K562 (cell line): ENCODE data around the gene RPTOR. TPM values are rescaled to one million over a fixed set of nuclear protein-coding genes. Genes with fewer than 3 reads are reported as not detected.
A peak's percentile ranks its signal among the peaks of the same experiment; 100 is the strongest.

ENCODE experiments used
- ATAC-seq: fragments of 200-7000 bp; cut with Tn5 transposase; 3 replicates; pipeline ENCODE4 v1.9.1; 2020; ENCODE audit warnings: moderate library complexity
- BruUV-seq: library from RNA; stranded (reverse); fragments of 400-500 nt; replicated peaks from 2 replicates; lab custom pipeline; 2021; lab: Mats Ljungman, UMichigan
- CTCF ChIA-PET: fragments of 300-600 bp; formaldehyde crosslinking; extraction: SDS; loops from one replicate; lab custom pipeline; 2021; ENCODE audit warnings: low intra/inter-chr PET ratio; lab: Yijun Ruan, JAX
- POLR2A ChIA-PET: fragments of 300-600, 350-650 bp; sonication (Branson Sonifier 250); formaldehyde crosslinking; extraction: SDS; loops from one replicate; lab custom pipeline; 2021; ENCODE audit warnings: antibody characterized with exemption, inconsistent platforms; lab: Yijun Ruan, JAX
- DNase-seq, 4 experiments: peaks; one replicate each; pipeline versions ENCODE4 v3.0.0 to v3.0.0-alpha.2; 2011 to 2018; ENCODE audit warnings: low spot score in 3 of 4, mixed read lengths in 3 of 4; ENCODE audit errors: extremely low read depth in 1 of 4
- FAIRE-seq: peaks from 2 replicates; lab custom pipeline; 2011; peaks lifted over from hg19 to GRCh38; lab: Jason Lieb, UNC
- H2AFZ ChIP-seq: 2 replicates; pipeline ENCODE4 v1.6.0; 2011; ENCODE audit warnings: low read depth, low read length, control low read depth, inconsistent platforms
- H3K27ac ChIP-seq: fragments of 200-600 bp; 3 replicates; pipeline ENCODE4 v1.8.0; 2011; ENCODE audit warnings: low read depth, mild to moderate bottlenecking, control low read depth, inconsistent platforms, low read length, moderate library complexity, mixed read lengths; ENCODE audit errors: extremely low read depth
- H3K27me3 ChIP-seq, 2 experiments: fragments of 300-600 bp in 1 of 2; 2 replicates in 1 of 2; 3 replicates in 1 of 2; pipeline versions ENCODE4 v1.6.0 to v1.8.0; 2011; ENCODE audit warnings: inconsistent platforms in 2 of 2, low read length in 2 of 2, mild to moderate bottlenecking in 1 of 2, mixed read lengths in 1 of 2, moderate library complexity in 1 of 2; ENCODE audit not compliant: control insufficient read depth in 2 of 2, insufficient read depth in 2 of 2
- H3K36me3 ChIP-seq: fragments of 300-600 bp; 3 replicates; pipeline ENCODE4 v1.8.0; 2011; ENCODE audit warnings: mild to moderate bottlenecking, low read length, inconsistent platforms; ENCODE audit not compliant: control insufficient read depth, insufficient read depth
- H3K4me1 ChIP-seq, 2 experiments: fragments of 200-600 bp in 1 of 2; replicated peaks in 1 of 2; 2 replicates in 1 of 2; 3 replicates in 1 of 2; pipeline versions ENCODE4 v1.5.1 to v1.8.0; 2011; ENCODE audit warnings: inconsistent platforms in 2 of 2, low read length in 2 of 2, mild to moderate bottlenecking in 1 of 2, mixed read lengths in 1 of 2, moderate library complexity in 1 of 2; ENCODE audit not compliant: control insufficient read depth in 2 of 2, insufficient read depth in 2 of 2
- H3K4me2 ChIP-seq: 2 replicates; pipeline ENCODE4 v1.6.1; 2011; ENCODE audit warnings: low read length, control low read depth, inconsistent platforms, mixed read lengths; ENCODE audit not compliant: insufficient read depth
- H3K4me3 ChIP-seq: fragments of 200-600 bp; sonication (generic), shearing (Covaris generic); 2 replicates; pipeline ENCODE4 v1.5.1; 2016; ENCODE audit warnings: control low read depth, inconsistent platforms
- H3K79me2 ChIP-seq: fragments of 200-600 bp; 3 replicates; pipeline ENCODE4 v1.8.0; 2011; ENCODE audit warnings: low read length, inconsistent platforms; ENCODE audit not compliant: control insufficient read depth, insufficient read depth
- H3K9ac ChIP-seq, 2 experiments: 2 replicates each; pipeline versions ENCODE4 v1.6.0 to v1.6.1; 2011; ENCODE audit warnings: low read depth in 2 of 2, low read length in 2 of 2, control low read depth in 1 of 2, inconsistent platforms in 1 of 2, mild to moderate bottlenecking in 1 of 2, mixed read lengths in 1 of 2; ENCODE audit not compliant: insufficient read depth in 1 of 2
- H3K9me1 ChIP-seq: one replicate; pipeline ENCODE4 v1.6.0; 2011; ENCODE audit warnings: inconsistent platforms, mild to moderate bottlenecking, low read length, moderate library complexity; ENCODE audit not compliant: control insufficient read depth, insufficient read depth
- H3K9me3 ChIP-seq: replicated peaks from 2 replicates; pipeline ENCODE4 v1.5.1; 2011; ENCODE audit warnings: low read depth, low read length, inconsistent platforms; ENCODE audit not compliant: control insufficient read depth, insufficient read depth
- H4K20me1 ChIP-seq: replicated peaks from 2 replicates; pipeline ENCODE4 v1.6.1; 2011; ENCODE audit warnings: low read length, inconsistent platforms, mixed read lengths; ENCODE audit not compliant: control insufficient read depth, insufficient read depth
- BCOR ChIP-seq: fragments of 450-650 bp; IDR thresholded peaks from 2 replicates; pipeline ENCODE4 v1.6.1; 2016
- CBX3 ChIP-seq, 2 experiments: IDR thresholded peaks; 1 replicate in 1 of 2; 2 replicates in 1 of 2; pipeline ENCODE4 v1.6.1; 2012; ENCODE audit warnings: inconsistent platforms in 2 of 2, low read length in 2 of 2, borderline replicate concordance in 1 of 2, control low read depth in 1 of 2
- EGR1 ChIP-seq: fragments of 450-650 bp; conservative IDR thresholded peaks from 2 replicates; pipeline ENCODE4 v1.6.1; 2017; ENCODE audit warnings: mild to moderate bottlenecking
- KDM1A ChIP-seq, 2 experiments: fragments of 450-650 bp; IDR thresholded peaks; 2 replicates each; pipeline ENCODE4 v1.6.1; 2016; ENCODE audit warnings: mild to moderate bottlenecking in 2 of 2
- NELFE ChIP-seq: IDR thresholded peaks from 2 replicates; pipeline ENCODE4 v1.6.1; 2011; ENCODE audit warnings: mild to moderate bottlenecking; ENCODE audit not compliant: insufficient read depth, insufficient read length
- RAD21 ChIP-seq, 2 experiments: fragments of 250-450 bp in 1 of 2; fragments of 450-650 bp in 1 of 2; sonication (Bioruptor Pico) in 1 of 2; formaldehyde crosslinking in 1 of 2; IDR thresholded peaks in 1 of 2; conservative IDR thresholded peaks in 1 of 2; 2 replicates each; pipeline versions ENCODE4 v1.4.0 to v1.8.0; 2020 to 2022; ENCODE audit warnings: mild to moderate bottlenecking in 2 of 2, moderate library complexity in 1 of 2
- RBM25 ChIP-seq: fragments of 200-400 bp; formaldehyde crosslinking; IDR thresholded peaks from 2 replicates; pipeline ENCODE4 v1.6.1; 2018; ENCODE audit warnings: low read length, low read depth, moderate library complexity; ENCODE audit not compliant: severe bottlenecking
- TFE3 ChIP-seq: fragments of 450-650 bp; formaldehyde crosslinking; IDR thresholded peaks from 2 replicates; pipeline ENCODE4 v1.4.0; 2020; ENCODE audit warnings: mild to moderate bottlenecking, mixed read lengths
- WGBS: fragments of 100-300 bp; shearing (Covaris generic); methylation state at CpG from one replicate; pipeline ENCODE4 v1.1.6; 2016; ENCODE audit warnings: low coverage, mixed read lengths; ENCODE audit not compliant: insufficient coverage; ENCODE audit errors: missing lambda C conversion rate; 5-methylcytosine and 5-hydroxymethylcytosine counted together
- in situ Hi-C: fragments of 300-500 bp; cut with MboI; formaldehyde crosslinking; loops from 4 replicates; pipeline ENCODE4 v1.15.0; 2018; ENCODE audit warnings: inconsistent platforms, mixed read lengths
- intact Hi-C: fragments of 100-400 bp; cut with micrococcal nuclease; formaldehyde crosslinking; loops from 2 replicates; pipeline ENCODE4 v1.14.2; 2022
- polyA plus RNA-seq, 8 experiments: library from polyadenylated mRNA; depleted of rRNA in 4 of 8; stranded (reverse) in 5 of 8; unstranded in 3 of 8; fragments of >200 nt; fragmentation: Nextera tagmentation in 2 of 8; fragmentation: Illumina TruSeq in 1 of 8; extraction: Ambion mirVana in 2 of 8; extraction: Trizol in 1 of 8; gene quantifications; 2 replicates each; pipeline versions ENCODE4 v1.2.1 to v1.2.3, GENCODE V29; 2011 to 2014; ENCODE audit warnings: inconsistent platforms in 1 of 8, missing spikeins in 1 of 8
- total RNA-seq, 7 experiments: library from RNA; depleted of rRNA in 6 of 7; stranded (reverse); fragments of >200 nt in 6 of 7; fragmentation: Illumina TruSeq in 2 of 7; extraction: Trizol in 2 of 7; gene quantifications; 2 replicates each; pipeline versions ENCODE4 v1.2.1 to v1.2.3, GENCODE V29; 2011 to 2021; ENCODE audit warnings: low replicate concordance in 1 of 7

Gene RPTOR
- total and polyA plus RNA-seq, 9 of the 15 experiments (the other 6 are each of a cell fraction or from before 2014, with no cell fraction given): 0.24 to 54.1 (median 10.2) TPM

- Histone ChIP-seq H2AFZ (no peak overlapping the region), H3K36me3 (no peaks in the 10 kb centered on the region), H3K4me3 (no peak overlapping the region), H3K9me1 (no peaks in the 10 kb centered on the region), H4K20me1 (peaks cover 7% of the 10 kb centered on the region; the same call in 1 of the 2 replicates), H3K4me1 (0 out of 5 replicates have a peak, but pooled peaks cover 0 to 3% of the 10 kb centered on the region in 2 experiments), H3K9me3 (peaks cover 4% of the 10 kb centered on the region; the same call in 1 of the 2 replicates), H3K79me2 (no peaks in the 10 kb centered on the region), H3K4me2 (no peak overlapping the region), H3K27me3 (peaks cover 65 to 84% of the 10 kb centered on the region in 2 experiments), H3K9ac (no peak overlapping the region), H3K27ac (no peak overlapping the region)
- TF ChIP-seq NELFE (no peak), RBM25 (peak; percentile 55), EGR1 (peak; percentile 21; the same call in 1 of the 2 replicates), CBX3 (IDR thresholded peaks at IDR 0.05; ENCODE audit: borderline replicate concordance in 1 of 2, low read length in 2 of 2) (peak in 1 of 2 experiments; percentile 56; a peak in 1 of 3 replicates), KDM1A (IDR thresholded peaks at IDR 0.05) (peak in 1 of 2 experiments; percentile 59; a peak in 1 of 4 replicates), BCOR (peak; percentile 75; the same call in 1 of the 2 replicates), RAD21 (CRISPR knock-in tag; conservative IDR thresholded peaks at IDR 0.05 in 1 of 2, IDR thresholded peaks at IDR 0.05 in 1 of 2) (no peak), TFE3 (CRISPR knock-in tag) (peak; percentile 54)
- DNase-seq (no peak), ATAC-seq (no peak), FAIRE-seq (no peak)
- ChIA-PET POLR2A (interaction anchor here (0.6 to 0.7 kb wide), 2 partner anchors 11 to 96 kb away, joined by 3 read pairs; no protein-coding TSS in a partner anchor), CTCF (no interaction called here)
- intact Hi-C loops: no loop called here
- BruUV-seq: no TSS peak
- 4% methylated on average over 11 of the region's 12 CpGs for WGBS
- in situ Hi-C loops: no loop called here
Measured at GRCh38 chr17:80523054-80523744, 21.4 kb upstream of the RPTOR start.
